Mucosa of stomach (tissue), 1 donor: Measurements from ENCODE around the gene KCNG2.

Experiments
- H3K27me3 ChIP-seq: one replicate; pipeline ENCODE4 v1.7.0; 2013; ENCODE audit warnings: mild to moderate bottlenecking, low read length; ENCODE audit not compliant: control insufficient read depth, insufficient read depth
- H3K36me3 ChIP-seq: one replicate; pipeline ENCODE4 v1.7.0; 2013; ENCODE audit warnings: low read length; ENCODE audit not compliant: control insufficient read depth, insufficient read depth
- H3K4me1 ChIP-seq: one replicate; pipeline ENCODE4 v1.7.0; 2013; ENCODE audit warnings: mild to moderate bottlenecking, low read length; ENCODE audit not compliant: control insufficient read depth, insufficient read depth
- H3K4me3 ChIP-seq: one replicate; pipeline ENCODE4 v1.7.0; 2013; ENCODE audit warnings: low read length
- H3K9ac ChIP-seq: one replicate; pipeline ENCODE4 v1.7.0; 2013; ENCODE audit warnings: mild to moderate bottlenecking, low read length, moderate library complexity
- H3K9me3 ChIP-seq: one replicate; pipeline ENCODE4 v1.7.0; 2013; ENCODE audit warnings: mild to moderate bottlenecking, low read length, moderate library complexity; ENCODE audit not compliant: control insufficient read depth
- donor health status: Pancreatic carcinoma.

The KCNG2 gene

GRCh38 chr18:79934311-79935097 lies 136.8 kb downstream of the KCNG2 start:
- Histone ChIP-seq H3K36me3 (no peaks in the 10 kb centered on the region), H3K4me3 (no peak overlapping the region)

DNA sequence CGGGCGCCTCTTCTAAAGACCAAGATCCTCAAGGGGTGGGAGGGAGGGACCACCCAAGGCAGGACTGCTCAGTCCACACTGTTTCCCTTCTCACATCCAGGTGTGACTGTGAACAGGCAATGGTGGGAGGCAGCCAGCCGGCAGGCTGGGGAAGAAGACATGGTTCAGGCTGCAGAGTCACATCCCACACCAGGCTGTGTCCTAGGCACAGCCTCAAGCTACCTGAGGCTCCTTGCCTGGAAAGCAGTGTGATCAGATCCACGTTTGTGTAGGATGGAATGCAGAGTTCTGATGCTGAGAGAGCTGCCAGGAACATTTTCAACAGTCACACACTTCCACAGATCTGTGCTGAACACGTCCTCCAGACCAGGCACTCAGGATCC lies 137.4 kb downstream of the KCNG2 start:
- Histone ChIP-seq H3K27me3 (no peaks in the 10 kb centered on the region), H3K4me1 (peaks cover 12% of the 10 kb centered on the region), H3K36me3 (no peaks in the 10 kb centered on the region)

More at GRCh38 chr18:79934311-79935097, 136.8 kb downstream of the KCNG2 start:
- Histone ChIP-seq H3K27me3 (no peaks in the 10 kb centered on the region), H3K9ac (no peak overlapping the region), H3K4me1 (peaks cover 12% of the 10 kb centered on the region), H3K9me3 (no peaks in the 10 kb centered on the region)

GRCh38 chr18:79935499-79935898 lies 137.8 kb downstream of the KCNG2 start:
- Histone ChIP-seq H3K4me1 (peaks cover 12% of the 10 kb centered on the region), H3K27me3 (no peaks in the 10 kb centered on the region), H3K9ac (no peak overlapping the region), H3K36me3 (no peaks in the 10 kb centered on the region), H3K4me3 (no peak overlapping the region), H3K9me3 (no peaks in the 10 kb centered on the region)

More for the DNA sequence above, 137.4 kb downstream of the KCNG2 start:
- Histone ChIP-seq H3K9ac (no peak overlapping the region), H3K4me3 (no peak overlapping the region), H3K9me3 (no peaks in the 10 kb centered on the region)

GRCh38 chr18:79935925-79936324 lies 138.2 kb downstream of the KCNG2 start:
- H3K9me3 ChIP-seq: no peaks in the 10 kb centered on the region
- H3K36me3 ChIP-seq: no peaks in the 10 kb centered on the region
- no peak overlapping the region for H3K9ac ChIP-seq
- no peak overlapping the region for H3K4me3 ChIP-seq
- H3K27me3 ChIP-seq: no peaks in the 10 kb centered on the region
- H3K4me1 ChIP-seq: peaks cover 12% of the 10 kb centered on the region

DNA sequence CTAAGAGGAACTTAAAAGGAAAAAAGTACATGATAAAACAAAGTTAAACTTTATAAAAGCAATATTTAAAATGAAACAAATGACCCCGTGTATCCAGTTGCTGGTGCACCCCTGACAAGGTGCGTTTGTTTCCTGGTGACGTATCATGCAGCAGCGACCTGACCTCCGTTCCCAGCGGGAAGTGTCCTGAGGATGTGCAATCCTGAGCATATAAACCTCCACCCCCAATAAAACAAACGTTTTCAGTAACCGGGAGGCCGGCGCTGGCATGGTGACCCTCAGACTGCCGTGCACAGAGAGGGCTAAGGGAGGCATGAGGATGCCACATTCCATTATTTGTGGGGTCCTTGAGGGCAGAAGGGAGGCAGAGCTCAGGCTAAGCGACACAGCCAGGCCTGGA lies 138.9 kb downstream of the KCNG2 start:
- H3K4me1 ChIP-seq: peaks cover 12% of the 10 kb centered on the region
- H3K9me3 ChIP-seq: no peaks in the 10 kb centered on the region
- H3K36me3 ChIP-seq: peaks cover 2% of the 10 kb centered on the region
- H3K4me3 ChIP-seq: no peak overlapping the region
- no peaks in the 10 kb centered on the region for H3K27me3 ChIP-seq
- H3K9ac ChIP-seq: no peak overlapping the region

GRCh38 chr18:79937103-79937860 lies 139.5 kb downstream of the KCNG2 start:
- peaks cover 12% of the 10 kb centered on the region for H3K4me1 ChIP-seq
- no peaks in the 10 kb centered on the region for H3K27me3 ChIP-seq
- H3K36me3 ChIP-seq: peaks cover 9% of the 10 kb centered on the region
- no peak overlapping the region for H3K4me3 ChIP-seq
- no peak overlapping the region for H3K9ac ChIP-seq
- no peaks in the 10 kb centered on the region for H3K9me3 ChIP-seq

GRCh38 chr18:79938196-79938595 lies 140.5 kb downstream of the KCNG2 start:
- peaks cover 11% of the 10 kb centered on the region for H3K36me3 ChIP-seq
- H3K9ac ChIP-seq: no peak overlapping the region
- peaks cover 14% of the 10 kb centered on the region for H3K4me1 ChIP-seq
- no peaks in the 10 kb centered on the region for H3K27me3 ChIP-seq
- no peaks in the 10 kb centered on the region for H3K9me3 ChIP-seq
- H3K4me3 ChIP-seq: no peak overlapping the region

DNA sequence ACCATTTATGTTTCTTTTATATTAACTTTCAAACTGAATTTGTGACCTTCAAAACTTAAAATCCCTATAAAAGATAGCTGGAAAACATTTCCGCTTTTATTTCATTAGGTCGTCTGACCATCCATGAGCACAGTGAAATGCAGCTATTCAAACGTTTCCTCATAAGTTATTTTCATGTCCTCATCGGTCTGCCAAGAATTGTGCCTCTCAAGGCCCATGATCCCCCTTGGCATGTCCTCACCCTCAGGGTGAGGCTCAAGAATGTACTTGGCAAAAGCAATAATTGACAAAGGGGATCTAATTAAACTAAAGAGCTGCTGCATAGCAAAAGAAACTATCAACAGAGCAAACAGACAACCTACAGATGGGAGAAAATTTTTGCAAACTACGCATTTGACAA lies 141.4 kb downstream of the KCNG2 start:
- H3K27me3 ChIP-seq: no peaks in the 10 kb centered on the region
- no peaks in the 10 kb centered on the region for H3K9me3 ChIP-seq
- peaks cover 11% of the 10 kb centered on the region for H3K36me3 ChIP-seq
- H3K4me1 ChIP-seq: peaks cover 22% of the 10 kb centered on the region
- no peak overlapping the region for H3K9ac ChIP-seq
- H3K4me3 ChIP-seq: no peak overlapping the region

GRCh38 chr18:79940126-79940813 lies 142.5 kb downstream of the KCNG2 start:
- H3K4me3 ChIP-seq: no peak overlapping the region
- no peaks in the 10 kb centered on the region for H3K9me3 ChIP-seq
- H3K36me3 ChIP-seq: peaks cover 11% of the 10 kb centered on the region
- no peaks in the 10 kb centered on the region for H3K27me3 ChIP-seq
- no peak overlapping the region for H3K9ac ChIP-seq
- peaks cover 15% of the 10 kb centered on the region for H3K4me1 ChIP-seq

DNA sequence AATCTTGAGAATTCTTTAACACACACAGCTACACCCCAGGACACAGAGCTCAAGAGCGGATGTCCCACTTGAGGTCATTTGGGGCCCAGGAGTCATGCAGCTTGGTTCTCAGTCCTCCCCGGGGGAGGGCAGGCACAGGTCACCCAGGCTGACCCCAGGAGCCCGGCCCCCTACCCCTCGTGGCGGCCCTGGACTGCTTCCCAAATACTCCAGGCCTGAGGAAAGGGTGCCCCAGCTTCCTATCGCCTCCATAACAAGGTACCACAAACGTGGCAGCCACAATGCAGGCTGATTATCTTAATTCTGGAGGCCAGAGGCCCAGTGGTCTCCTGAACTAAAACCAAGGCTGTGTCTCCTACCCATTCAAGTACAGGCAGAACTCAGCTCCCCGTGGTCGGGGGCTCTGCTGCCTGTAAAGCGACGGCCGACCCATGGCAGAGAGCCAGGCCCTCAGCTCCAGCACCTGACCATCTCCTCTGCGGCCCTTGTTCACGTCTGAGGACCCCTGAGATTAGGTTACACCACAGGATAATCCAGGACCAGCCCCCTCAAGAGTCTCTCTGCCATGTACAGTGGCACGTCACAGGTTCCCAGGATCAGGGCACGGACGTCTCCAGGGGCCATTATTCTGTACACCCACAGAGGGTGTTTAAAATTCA lies 143.2 kb downstream of the KCNG2 start:
- Histone ChIP-seq H3K4me3 (no peak overlapping the region), H3K9ac (no peak overlapping the region), H3K36me3 (peaks cover 11% of the 10 kb centered on the region), H3K4me1 (peaks cover 13% of the 10 kb centered on the region), H3K27me3 (no peaks in the 10 kb centered on the region), H3K9me3 (no peaks in the 10 kb centered on the region)

GRCh38 chr18:79941473-79942119 lies 143.9 kb downstream of the KCNG2 start:
- peaks cover 11% of the 10 kb centered on the region for H3K36me3 ChIP-seq
- H3K9me3 ChIP-seq: no peaks in the 10 kb centered on the region
- peaks cover 13% of the 10 kb centered on the region for H3K4me1 ChIP-seq
- no peak overlapping the region for H3K4me3 ChIP-seq
- no peak overlapping the region for H3K9ac ChIP-seq
- H3K27me3 ChIP-seq: no peaks in the 10 kb centered on the region
